Body of pancreas (tissue), 4 donors: ENCODE results near the gene PEMT.

Experiments used
- POLR2A ChIP-seq, 3 donors: fragments of 450-650 bp; IDR thresholded peaks; one replicate each; pipeline ENCODE4 v1.6.1; 2016; ENCODE audit warnings: antibody characterized with exemption in 3 of 3, mild to moderate bottlenecking in 2 of 3
- TF ChIP-seq, protein P1 (sequence below), 7 experiments: fragments of 450-650 bp in 4 of 7; fragments of 200-600 bp in 3 of 7; sonication (generic) in 3 of 7; IDR thresholded peaks; one replicate each; pipeline ENCODE4 v1.5.1; 2016 to 2019; ENCODE audit warnings: antibody characterized with exemption in 7 of 7

DNA sequence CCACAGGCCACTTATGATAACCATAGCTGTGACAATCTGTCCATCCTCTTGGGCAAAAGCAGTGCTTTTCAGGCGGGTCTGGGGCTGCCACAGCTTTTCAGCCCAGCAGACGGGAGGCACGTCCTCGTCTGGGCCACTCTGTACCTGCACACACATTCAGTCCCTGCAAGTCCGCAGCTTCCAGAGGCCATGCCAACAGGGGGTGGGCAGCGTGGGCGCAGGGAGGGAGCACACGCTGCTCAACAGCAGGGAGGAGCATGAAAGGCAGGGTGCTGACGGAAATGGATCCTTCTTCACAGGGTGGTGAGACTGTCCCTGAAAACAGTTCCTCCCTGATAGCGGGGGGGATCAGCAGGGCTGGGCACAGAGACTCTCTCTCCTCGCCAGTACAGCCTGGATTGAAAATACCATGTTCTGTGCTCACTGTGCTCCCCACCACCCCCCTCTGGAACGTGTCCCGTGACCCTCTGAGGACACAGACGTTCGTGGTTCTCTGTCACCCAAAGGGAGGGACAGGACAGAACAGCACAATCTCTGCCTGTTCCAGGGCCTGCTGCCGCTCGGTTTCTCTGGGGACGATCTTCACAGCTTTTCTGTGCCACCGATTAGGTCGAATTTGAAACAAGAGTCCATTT is 41.7 kb downstream of the PEMT start:
- TF ChIP-seq, protein P1, sequence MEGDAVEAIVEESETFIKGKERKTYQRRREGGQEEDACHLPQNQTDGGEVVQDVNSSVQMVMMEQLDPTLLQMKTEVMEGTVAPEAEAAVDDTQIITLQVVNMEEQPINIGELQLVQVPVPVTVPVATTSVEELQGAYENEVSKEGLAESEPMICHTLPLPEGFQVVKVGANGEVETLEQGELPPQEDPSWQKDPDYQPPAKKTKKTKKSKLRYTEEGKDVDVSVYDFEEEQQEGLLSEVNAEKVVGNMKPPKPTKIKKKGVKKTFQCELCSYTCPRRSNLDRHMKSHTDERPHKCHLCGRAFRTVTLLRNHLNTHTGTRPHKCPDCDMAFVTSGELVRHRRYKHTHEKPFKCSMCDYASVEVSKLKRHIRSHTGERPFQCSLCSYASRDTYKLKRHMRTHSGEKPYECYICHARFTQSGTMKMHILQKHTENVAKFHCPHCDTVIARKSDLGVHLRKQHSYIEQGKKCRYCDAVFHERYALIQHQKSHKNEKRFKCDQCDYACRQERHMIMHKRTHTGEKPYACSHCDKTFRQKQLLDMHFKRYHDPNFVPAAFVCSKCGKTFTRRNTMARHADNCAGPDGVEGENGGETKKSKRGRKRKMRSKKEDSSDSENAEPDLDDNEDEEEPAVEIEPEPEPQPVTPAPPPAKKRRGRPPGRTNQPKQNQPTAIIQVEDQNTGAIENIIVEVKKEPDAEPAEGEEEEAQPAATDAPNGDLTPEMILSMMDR (IDR thresholded peaks at IDR 0.05), result no peak
- no peak for TF ChIP-seq POLR2A (IDR thresholded peaks at IDR 0.05)
